Heart right ventricle (tissue), 16 donors: ENCODE results near the gene MYG1. TPM values are rescaled to one million over a fixed set of nuclear protein-coding genes. Genes with fewer than 3 reads are reported as not detected.

Experiments used
- ATAC-seq, 8 donors: fragments of 200-7000 bp; cut with Tn5 transposase; one replicate each; pipeline ENCODE4 v1.9.1; 2020; ENCODE audit warnings: mild to moderate bottlenecking in 8 of 8, moderate library complexity in 8 of 8, moderate number of reproducible peaks in 1 of 8
- DNase-seq, 2 donors: peaks; one replicate each; pipeline ENCODE4 v3.0.0-alpha.2; 2020
- H3K27ac ChIP-seq, 10 donors: fragments of 200-600 bp; sonication (generic) in 2 of 10; one replicate each; pipeline versions ENCODE4 v1.5.0 to v1.8.0; 2020 to 2022; ENCODE audit warnings: mild to moderate bottlenecking in 3 of 10
- H3K27me3 ChIP-seq, 7 donors: fragments of 200-600 bp; one replicate each; pipeline ENCODE4 v1.8.0; 2021 to 2022; ENCODE audit warnings: mild to moderate bottlenecking in 2 of 7
- H3K36me3 ChIP-seq, 9 donors: fragments of 200-600 bp; sonication (generic) in 1 of 9; one replicate each; pipeline versions ENCODE4 v1.5.0 to v1.8.0; 2020 to 2022; ENCODE audit warnings: mild to moderate bottlenecking in 2 of 9
- H3K4me1 ChIP-seq, 9 donors: fragments of 200-600 bp; sonication (generic) in 1 of 9; one replicate each; pipeline versions ENCODE4 v1.5.0 to v1.8.0; 2020 to 2022; ENCODE audit warnings: mild to moderate bottlenecking in 4 of 9
- H3K4me3 ChIP-seq, 10 donors: fragments of 200-600 bp; sonication (generic) in 2 of 10; one replicate each; pipeline versions ENCODE4 v1.5.0 to v1.8.0; 2020 to 2022; ENCODE audit warnings: mild to moderate bottlenecking in 7 of 10, moderate library complexity in 2 of 10
- H3K9me3 ChIP-seq, 11 donors: fragments of 200-600 bp in 10 of 11; sonication (generic) in 2 of 11; one replicate each; pipeline versions ENCODE4 v1.5.0 to v1.8.0; 2013 to 2022; ENCODE audit warnings: mild to moderate bottlenecking in 2 of 11, control low read depth in 1 of 11, moderate library complexity in 1 of 11
- CTCF ChIP-seq, 9 donors: fragments of 200-600 bp; sonication (generic) in 2 of 9; IDR thresholded peaks; one replicate each; pipeline versions ENCODE4 v1.5.0 to v1.8.0; 2021 to 2022; ENCODE audit warnings: antibody characterized with exemption in 9 of 9, mild to moderate bottlenecking in 5 of 9, moderate library complexity in 1 of 9
- WGBS, 2 donors: extraction: QIAGEN DNeasy Blood & Tissue Kit; methylation state at CpG; one replicate each; pipeline ENCODE4 v1.1.7; 2013; ENCODE audit warnings: inconsistent platforms in 1 of 2; 5-methylcytosine and 5-hydroxymethylcytosine counted together
- intact Hi-C, 10 donors: fragments of 100-400 bp; cut with DNase I; formaldehyde crosslinking; loops; one replicate each; pipeline versions ENCODE4 v1.11.1 to v1.14.2; 2022
- polyA plus RNA-seq, 2 donors: library from polyadenylated mRNA; stranded (reverse); fragments of 200-250 nt; gene quantifications; one replicate each; pipeline ENCODE4 v1.2.3, GENCODE V29; 2013
- total RNA-seq, 10 donors: library from RNA; stranded (reverse); fragmentation: NEBNext Ultra II Directional in 3 of 10; extraction: Animal tissue kit (Norgen Biotek cat#: 25700) in 3 of 10; gene quantifications; one replicate each; pipeline versions ENCODE4 v1.2.1 to v1.2.4, GENCODE V29; 2021 to 2023
- donor health status: Arrhythmogenic right ventricular cardiomyopathy.
- donor health status: ischemic (EF 13 %, LVEDD 7.1; RV severe dilation, severe dysfunction).
- donor health status: healthy with polysubstance abuse.
- donor health status: DM: no; HTN: yes; CAD: no.
- donor health status: DM: no; HTN: no; CAD: no.
- donor health status: ischemic (EF 25% LVEDD 6.9; RV normal size, moderate dysfunction).
- donor health status: ischemic (EF 25% LVEDD 5.7; RV mildly dilated, moderate dysfunction).
- donor health status: healthy.
- donor health status: DM: yes; HTN: yes; CAD: no.
- donor health status: Ischemic cardiomyopathy.
- donor health status: ischemic (EF 35%, LVEDD 5.7; RV mildly dilated, moderate dysfunction).
- donor health status: nonischemic (EF 11% LVEDD 7.7; RV severe dilation, severe dysfunction).
- donor health status: DM: yes; HTN: yes; CAD: no.
- donor health status: PGD.
- donor health status: ischemic (EF 29% LVEDD 5.4; RV normal size, mild dysfunction).
- donor health status: nonischemic (EF 23%, LVEDD 6.1; RV moderate dilation, normal function).

Gene MYG1
- total and polyA plus RNA-seq, 12 donors, result 26.8 to 115 (median 36.6) TPM

GRCh38 chr12:53308276-53308675, 8.8 kb downstream of the MYG1 start:
- no peak overlapping the region for H3K27ac ChIP-seq
- no peak overlapping the region for H3K4me3 ChIP-seq
- peaks cover 0 to 94% (median 51%) of the 10 kb centered on the region in 9 donors for H3K36me3 ChIP-seq
- TF ChIP-seq CTCF (IDR thresholded peaks at IDR 0.05), result no peak
- H3K9me3 ChIP-seq, result no peaks in the 10 kb centered on the region
- 70 to 81% methylated on average over 4 of the region's 4 CpGs for whole genome bisulfite sequencing, 2 donors
- H3K27me3 ChIP-seq, result no peaks in the 10 kb centered on the region
- ATAC-seq (no peak), DNase-seq (no peak)
- peaks cover 0 to 3% (median 0%) of the 10 kb centered on the region in 9 donors for H3K4me1 ChIP-seq
- intact Hi-C loops, result no loop called here

GRCh38 chr12:53313996-53314395, 14.5 kb downstream of the MYG1 start:
- DNase-seq (no peak), ATAC-seq (no peak)
- no peaks in the 10 kb centered on the region for H3K4me1 ChIP-seq
- no peak for TF ChIP-seq CTCF (IDR thresholded peaks at IDR 0.05)
- no peak overlapping the region for H3K4me3 ChIP-seq
- 57 to 61% methylated on average over 3 of the region's 3 CpGs for WGBS, 2 donors
- intact Hi-C loops, result no loop called here
- H3K27ac ChIP-seq, result no peak overlapping the region
- peaks cover 0 to 94% (median 33%) of the 10 kb centered on the region in 9 donors for H3K36me3 ChIP-seq
- no peaks in the 10 kb centered on the region for H3K9me3 ChIP-seq
- no peaks in the 10 kb centered on the region for H3K27me3 ChIP-seq

GRCh38 chr12:53320352-53321195, 21.1 kb downstream of the MYG1 start:
- Histone ChIP-seq H3K4me1 (peaks cover 11 to 43% (median 32%) of the 10 kb centered on the region in 9 donors), H3K9me3 (no peaks in the 10 kb centered on the region), H3K4me3 (peak overlapping the region; percentile 26 to 79 (median 67)), H3K27me3 (peaks cover 0 to 2% (median 0%) of the 10 kb centered on the region in 7 donors), H3K27ac (peak overlapping the region; percentile 69 to 94 (median 86)), H3K36me3 (peaks cover 0 to 40% (median 8%) of the 10 kb centered on the region in 9 donors)
- WGBS, 2 donors, result 37 to 42% methylated on average over 10 of the region's 10 CpGs
- DNase-seq (no peak), ATAC-seq (no peak)
- intact Hi-C loops, result loop anchor here in 3 of 10 donors (1.0 to 10.0 kb wide), 5 partner anchors 21 to 187 kb away; partner anchors contain the start of genes NPFF (in 2 of the 3), MYG1 (in 1 of the 3), SP1 (in 1 of the 3) and TARBP2 (in 1 of the 3)
- TF ChIP-seq CTCF (IDR thresholded peaks at IDR 0.05), result no peak

DNA sequence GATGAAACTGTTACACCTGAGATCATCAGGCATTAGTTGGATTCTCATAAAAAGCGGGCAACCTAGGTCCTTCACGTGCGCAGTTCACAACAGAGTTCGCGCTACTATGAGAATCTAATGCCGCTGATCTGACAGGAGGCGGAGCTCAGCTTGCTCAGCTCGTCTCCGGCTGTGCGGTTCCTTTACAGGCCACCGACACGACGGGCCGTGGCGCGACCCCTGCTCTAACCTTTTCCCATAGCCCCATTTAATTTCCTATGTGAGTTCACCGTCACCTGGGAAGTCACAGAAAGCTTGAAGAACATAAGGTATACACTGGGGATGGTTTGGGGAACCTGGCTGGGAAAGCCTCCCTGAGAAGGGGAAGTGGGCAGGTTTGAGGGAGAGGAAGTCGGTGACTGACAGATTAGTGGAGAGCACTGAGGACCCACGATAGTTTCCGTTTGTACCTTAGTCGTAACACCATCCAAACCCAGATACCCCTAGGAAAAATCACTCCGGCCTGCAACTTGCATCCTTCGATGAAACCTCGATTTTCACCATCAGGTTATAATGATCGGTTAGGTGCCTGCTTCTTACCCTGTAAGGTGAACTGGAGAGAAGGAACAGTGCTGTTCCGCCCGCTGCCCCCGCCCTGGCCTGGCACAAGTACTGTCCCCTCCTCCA, 24.8 kb downstream of the MYG1 start:
- no peak for DNase-seq
- peaks cover 0 to 8% (median 0%) of the 10 kb centered on the region in 9 donors for H3K36me3 ChIP-seq
- no peak for ATAC-seq
- H3K27me3 ChIP-seq, result peaks cover 0 to 33% (median 0%) of the 10 kb centered on the region in 7 donors
- H3K4me3 ChIP-seq, result peak overlapping the region in 9 of 10 donors; percentile 60 to 80 (median 71)
- intact Hi-C loops, result loop anchor here in 6 of 10 donors (1.0 to 10.0 kb wide), 6 partner anchors 21 to 185 kb away; partner anchors contain the start of genes NPFF (in 2 of the 6), SP1 (in 1 of the 6) and TARBP2 (in 1 of the 6)
- no peaks in the 10 kb centered on the region for H3K9me3 ChIP-seq
- peaks cover 11 to 49% (median 37%) of the 10 kb centered on the region in 9 donors for H3K4me1 ChIP-seq
- peak overlapping the region; percentile 63 to 94 (median 90) for H3K27ac ChIP-seq
- TF ChIP-seq CTCF (IDR thresholded peaks at IDR 0.05), result no peak
- WGBS, 2 donors, result 33 to 44% methylated on average over 28 of the region's 28 CpGs
